Activated naive CD8-positive, alpha-beta T cell (primary cell): ENCODE results near the gene ST8SIA5.

Source experiments
- H3K27ac Mint-ChIP-seq: one replicate; pipeline ENCODE4 v1.8.0; 2021; ENCODE audit warnings: mixed read lengths
- H3K27me3 Mint-ChIP-seq: one replicate; pipeline ENCODE4 v1.8.0; 2021; ENCODE audit warnings: mixed read lengths
- H3K36me3 Mint-ChIP-seq: one replicate; pipeline ENCODE4 v1.8.0; 2021; ENCODE audit warnings: mixed read lengths
- H3K4me1 Mint-ChIP-seq: one replicate; pipeline ENCODE4 v1.8.0; 2021; ENCODE audit warnings: low read depth, mixed read lengths
- H3K4me3 Mint-ChIP-seq: one replicate; pipeline ENCODE4 v1.8.0; 2021; ENCODE audit warnings: mild to moderate bottlenecking, mixed read lengths
- H3K9me3 Mint-ChIP-seq: one replicate; pipeline ENCODE4 v1.8.0; 2021; ENCODE audit warnings: low read depth, mixed read lengths

ST8SIA5 gene

DNA sequence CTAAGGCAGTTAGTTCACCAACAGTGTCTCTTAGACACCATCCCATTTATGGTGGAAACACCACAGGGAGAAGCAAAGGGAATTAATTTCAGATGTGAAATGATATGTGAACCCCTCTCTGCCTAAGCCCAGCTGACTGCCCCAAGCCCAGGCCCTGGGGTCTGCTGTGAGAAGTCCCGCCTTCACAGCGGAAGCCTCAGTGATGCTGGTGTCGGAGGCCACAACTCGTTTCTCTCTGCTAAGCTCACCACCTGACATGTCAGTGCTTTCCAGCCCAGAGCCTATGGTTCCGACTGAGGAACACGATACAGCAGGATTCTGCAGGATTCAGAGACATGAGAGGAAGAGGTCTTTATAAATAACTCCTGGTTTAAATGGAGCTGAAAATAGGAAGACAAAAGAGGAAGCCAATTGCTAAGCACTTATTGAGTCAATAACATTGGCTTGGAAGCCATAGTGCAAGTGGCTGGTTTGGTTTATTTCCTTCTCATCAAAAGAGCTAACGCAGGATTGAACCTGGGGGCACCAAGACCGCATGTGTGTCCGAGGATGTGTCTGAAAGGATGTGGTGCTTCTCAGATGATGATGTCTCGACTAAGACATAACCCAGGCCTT lies 78.0 kb downstream of the ST8SIA5 start:
- no peak overlapping the region for H3K4me3 Mint-ChIP-seq
- no peaks in the 10 kb centered on the region for H3K36me3 Mint-ChIP-seq
- H3K27ac Mint-ChIP-seq = no peak overlapping the region

DNA sequence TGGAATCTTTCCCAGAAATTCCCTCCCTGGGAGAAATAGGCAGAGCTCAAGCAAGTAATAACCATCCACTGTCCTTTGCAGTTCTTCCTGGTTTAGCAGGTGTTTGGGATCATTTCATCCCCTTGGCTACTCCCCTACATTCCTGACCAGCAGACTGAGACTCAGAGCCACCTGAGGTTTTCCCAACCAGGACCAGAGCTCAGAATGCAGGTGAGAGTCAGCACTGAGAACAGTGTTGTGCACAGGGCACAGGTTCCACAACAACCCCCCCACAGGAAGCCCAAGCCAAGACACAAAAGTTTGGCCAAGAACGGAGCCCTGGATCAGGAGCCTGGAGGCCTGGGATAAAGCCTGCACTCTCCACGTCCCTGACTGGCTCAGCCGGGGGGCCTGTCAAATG lies 78.8 kb downstream of the ST8SIA5 start:
- H3K9me3 Mint-ChIP-seq = no peaks in the 10 kb centered on the region
- peaks cover 6% of the 10 kb centered on the region for H3K4me1 Mint-ChIP-seq
- H3K27ac Mint-ChIP-seq = no peak overlapping the region
- H3K27me3 Mint-ChIP-seq = no peaks in the 10 kb centered on the region
- no peak overlapping the region for H3K4me3 Mint-ChIP-seq
- no peaks in the 10 kb centered on the region for H3K36me3 Mint-ChIP-seq

More for the DNA sequence above, 78.0 kb downstream of the ST8SIA5 start:
- Mint-ChIP-seq H3K4me1 (peaks cover 1% of the 10 kb centered on the region), H3K27me3 (no peaks in the 10 kb centered on the region), H3K9me3 (no peaks in the 10 kb centered on the region)

GRCh38 chr18:46677611-46678010 lies 79.2 kb downstream of the ST8SIA5 start:
- Mint-ChIP-seq H3K27me3 (no peaks in the 10 kb centered on the region), H3K27ac (no peak overlapping the region), H3K36me3 (no peaks in the 10 kb centered on the region), H3K9me3 (no peaks in the 10 kb centered on the region), H3K4me1 (peaks cover 11% of the 10 kb centered on the region), H3K4me3 (no peak overlapping the region)

DNA sequence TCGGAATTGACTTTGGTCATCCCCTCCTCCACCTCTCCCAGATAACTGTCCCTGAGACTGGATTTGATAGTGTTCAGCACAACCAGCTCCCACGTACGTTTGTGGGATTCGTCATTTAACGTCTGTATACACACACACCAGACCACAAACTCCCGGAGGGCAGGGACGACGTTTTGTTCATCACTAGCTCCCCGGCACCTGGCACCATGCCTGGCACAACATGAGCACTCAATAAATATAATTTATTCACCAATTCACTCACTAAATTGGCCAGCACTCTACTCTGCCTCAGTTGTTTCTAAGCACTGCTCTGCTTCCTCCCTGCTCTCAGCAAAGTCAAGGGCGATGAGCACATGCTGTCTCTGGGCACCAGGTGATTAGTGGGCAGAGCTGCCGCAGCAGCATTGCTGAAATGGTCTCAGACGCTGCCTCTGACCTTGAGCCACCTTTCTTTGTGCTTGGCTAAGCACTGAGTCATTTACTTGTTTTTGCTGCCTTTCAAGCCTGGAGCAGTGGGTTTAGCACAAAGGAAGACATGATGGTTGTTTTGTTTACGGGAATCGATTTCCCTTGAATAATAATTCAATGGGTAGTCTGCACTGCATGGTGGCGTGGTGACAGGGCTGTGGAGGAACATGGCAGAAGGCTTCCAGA lies 80.5 kb downstream of the ST8SIA5 start:
- Mint-ChIP-seq H3K27ac (no peak overlapping the region), H3K9me3 (no peaks in the 10 kb centered on the region), H3K4me1 (peaks cover 22% of the 10 kb centered on the region), H3K27me3 (no peaks in the 10 kb centered on the region), H3K4me3 (no peak overlapping the region), H3K36me3 (no peaks in the 10 kb centered on the region)

- Mint-ChIP-seq H3K27ac (no peak overlapping the region), H3K36me3 (no peaks in the 10 kb centered on the region), H3K9me3 (no peaks in the 10 kb centered on the region), H3K27me3 (no peaks in the 10 kb centered on the region), H3K4me1 (peaks cover 25% of the 10 kb centered on the region), H3K4me3 (no peak overlapping the region)
Observed at GRCh38 chr18:46675112-46675511, 81.7 kb downstream of the ST8SIA5 start.

DNA sequence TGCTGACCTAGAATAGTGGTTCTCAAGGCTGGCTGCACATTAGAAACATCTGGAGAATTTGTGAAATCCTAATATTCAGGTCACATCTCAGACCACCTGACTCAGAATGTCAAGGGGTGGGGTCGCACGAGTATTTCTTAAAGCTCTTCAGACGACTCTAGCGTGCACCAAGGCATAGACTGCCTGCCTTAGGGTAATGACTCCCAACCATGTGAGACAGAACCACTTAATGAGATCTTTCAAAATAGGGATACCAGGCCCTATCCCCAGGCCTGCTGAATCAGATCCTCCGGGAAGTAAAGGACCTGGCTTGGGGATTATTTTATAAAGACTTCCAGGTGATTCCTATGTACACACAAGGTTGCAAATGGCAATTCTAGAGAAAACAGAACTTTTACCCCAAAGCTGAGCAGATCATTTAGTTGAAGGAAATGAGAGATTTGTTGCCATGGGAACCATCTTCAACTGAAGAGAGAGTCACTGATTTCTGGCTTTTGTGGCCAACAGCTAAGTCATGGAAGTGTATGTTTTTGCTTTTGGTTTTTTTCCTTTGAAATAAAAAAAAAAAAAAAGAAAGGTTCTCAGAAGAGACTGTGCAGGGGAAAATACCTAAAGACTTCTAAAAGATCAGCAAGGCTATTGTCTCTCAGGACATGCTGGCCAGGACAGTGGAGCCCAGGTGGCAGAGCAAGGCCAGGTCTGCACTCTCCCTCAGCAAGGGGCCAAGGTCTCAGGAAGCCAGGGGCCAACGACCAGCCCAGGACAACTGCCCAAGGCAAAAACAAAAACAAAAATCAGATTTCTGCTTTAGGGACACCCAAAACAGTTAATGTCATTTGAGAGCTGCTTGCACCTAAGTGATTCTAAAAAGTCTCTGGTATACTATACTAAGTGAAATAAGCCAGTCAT lies 84.5 kb downstream of the ST8SIA5 start:
- Mint-ChIP-seq H3K27ac (peak overlapping the region; percentile 34), H3K36me3 (no peaks in the 10 kb centered on the region), H3K27me3 (no peaks in the 10 kb centered on the region), H3K9me3 (no peaks in the 10 kb centered on the region), H3K4me3 (no peak overlapping the region), H3K4me1 (peaks cover 25% of the 10 kb centered on the region)

DNA sequence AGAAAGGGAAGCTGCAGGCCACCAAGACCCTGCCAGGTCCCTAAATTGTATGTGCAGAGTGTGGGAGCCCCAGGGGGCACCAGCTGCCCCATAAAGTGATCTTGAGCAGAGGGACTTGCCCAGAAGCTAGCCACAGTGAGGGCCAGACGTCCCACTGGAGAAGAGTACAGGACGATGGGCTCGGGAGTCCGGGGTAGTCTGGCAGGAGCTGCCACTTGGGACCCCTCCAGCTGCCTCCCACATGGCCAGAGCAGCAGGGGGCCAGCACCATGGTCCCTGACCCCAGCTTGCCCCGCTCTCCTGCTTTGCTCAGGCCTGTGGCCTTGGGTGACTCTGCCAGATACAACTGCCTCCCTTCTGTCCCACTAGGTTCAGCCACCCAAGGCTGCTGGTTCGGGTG lies 88.2 kb downstream of the ST8SIA5 start:
- no peak overlapping the region for H3K4me3 Mint-ChIP-seq
- H3K4me1 Mint-ChIP-seq = peaks cover 23% of the 10 kb centered on the region
- H3K27me3 Mint-ChIP-seq = no peaks in the 10 kb centered on the region
- H3K36me3 Mint-ChIP-seq = no peaks in the 10 kb centered on the region
- H3K27ac Mint-ChIP-seq = no peak overlapping the region
- no peaks in the 10 kb centered on the region for H3K9me3 Mint-ChIP-seq

DNA sequence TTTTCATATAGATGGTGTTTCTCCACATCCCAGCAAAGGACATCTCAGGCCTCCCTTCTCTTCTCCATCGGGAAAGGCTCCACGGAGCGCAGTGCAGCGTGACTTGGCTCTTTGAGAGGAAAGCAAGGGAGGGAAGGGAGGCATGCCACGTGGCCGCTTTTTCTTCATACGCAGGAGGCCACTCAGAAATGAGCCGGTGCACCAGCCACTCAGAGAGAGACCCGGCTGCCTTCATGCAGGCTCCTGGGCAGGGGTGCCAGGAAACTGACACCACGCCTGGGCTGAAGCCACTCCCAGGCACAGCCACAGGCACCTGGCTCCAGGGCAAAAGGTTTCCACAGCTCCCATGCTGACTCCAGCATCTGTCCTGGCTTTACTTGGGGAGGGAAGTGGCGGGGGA lies 88.7 kb downstream of the ST8SIA5 start:
- Mint-ChIP-seq H3K27ac (no peak overlapping the region), H3K27me3 (no peaks in the 10 kb centered on the region), H3K9me3 (no peaks in the 10 kb centered on the region), H3K4me1 (peaks cover 20% of the 10 kb centered on the region), H3K36me3 (no peaks in the 10 kb centered on the region), H3K4me3 (no peak overlapping the region)

- Mint-ChIP-seq H3K9me3 (no peaks in the 10 kb centered on the region), H3K4me1 (no peaks in the 10 kb centered on the region), H3K27me3 (no peaks in the 10 kb centered on the region), H3K27ac (no peak overlapping the region), H3K4me3 (no peak overlapping the region), H3K36me3 (no peaks in the 10 kb centered on the region)
Observed at GRCh38 chr18:46663539-46663938, 93.3 kb downstream of the ST8SIA5 start.

DNA sequence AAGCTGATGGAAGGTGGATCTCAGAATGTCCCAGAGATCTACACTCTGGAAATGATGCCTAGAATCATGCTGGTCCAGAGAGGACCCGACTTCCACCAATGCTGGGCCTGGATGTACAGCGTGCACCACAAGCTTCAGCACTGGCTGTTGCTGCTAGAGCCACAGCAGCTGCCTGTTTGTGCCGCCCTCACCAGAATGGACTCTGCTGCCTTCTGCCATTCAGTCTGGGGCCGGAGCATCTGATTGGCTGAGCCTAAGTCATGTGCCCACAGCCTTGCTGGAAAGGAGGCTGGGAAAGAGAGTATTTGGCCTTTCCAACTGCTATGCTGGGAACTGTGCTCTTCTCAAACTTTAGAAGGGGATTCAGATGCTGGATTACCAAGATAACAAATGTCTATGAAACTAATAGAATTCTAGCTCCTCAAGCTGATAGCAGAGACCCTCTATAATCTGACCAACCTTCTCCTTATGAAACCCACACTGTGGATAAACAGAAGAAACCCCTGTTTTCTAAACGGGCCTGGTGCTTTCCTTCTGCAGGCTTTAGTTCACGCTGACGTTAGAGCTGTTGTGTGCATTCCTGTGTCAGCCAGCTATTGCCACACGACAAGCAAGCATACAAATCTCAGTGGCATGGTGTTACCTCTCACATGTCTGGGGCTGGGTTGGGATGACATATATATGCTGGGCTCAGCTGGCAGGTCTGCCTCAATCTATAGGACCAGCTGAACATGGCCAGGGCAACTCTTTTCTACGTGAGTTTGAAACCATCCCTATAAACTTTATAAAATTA lies 95.7 kb downstream of the ST8SIA5 start:
- no peaks in the 10 kb centered on the region for H3K27me3 Mint-ChIP-seq
- peaks cover 2% of the 10 kb centered on the region for H3K4me1 Mint-ChIP-seq
- no peaks in the 10 kb centered on the region for H3K9me3 Mint-ChIP-seq
- H3K4me3 Mint-ChIP-seq = no peak overlapping the region
- no peak overlapping the region for H3K27ac Mint-ChIP-seq
- no peaks in the 10 kb centered on the region for H3K36me3 Mint-ChIP-seq

- Mint-ChIP-seq H3K27me3 (no peaks in the 10 kb centered on the region), H3K27ac (no peak overlapping the region), H3K4me1 (peaks cover 2% of the 10 kb centered on the region), H3K4me3 (no peak overlapping the region), H3K36me3 (no peaks in the 10 kb centered on the region), H3K9me3 (no peaks in the 10 kb centered on the region)
Observed at GRCh38 chr18:46659484-46659883, 97.4 kb downstream of the ST8SIA5 start.

GRCh38 chr18:46657115-46657955 lies 99.5 kb downstream of the ST8SIA5 start, which contains the start of gene LOXHD1:
LOXHD1 (minus strand) TSS chr18:46657220; CDS start chr18:46657033, 187 bp downstream.
- H3K27ac Mint-ChIP-seq = no peak within 1 kb of the TSS

GRCh38 chr18:46656326-46657114 lies 100.3 kb downstream of the ST8SIA5 start:
- Mint-ChIP-seq H3K9me3 (no peaks in the 10 kb centered on the region), H3K27ac (no peak overlapping the region), H3K27me3 (no peaks in the 10 kb centered on the region), H3K4me3 (no peak overlapping the region), H3K36me3 (no peaks in the 10 kb centered on the region), H3K4me1 (peaks cover 2% of the 10 kb centered on the region)

More at GRCh38 chr18:46657115-46657955, 99.5 kb downstream of the ST8SIA5 start, which contains the start of gene LOXHD1:
- Mint-ChIP-seq H3K36me3 (no peaks in the 10 kb centered on the region), H3K27me3 (no peaks in the 10 kb centered on the region), H3K4me1 (peaks cover 2% of the 10 kb centered on the region), H3K4me3 (no peak within 1 kb of the TSS), H3K9me3 (no peaks in the 10 kb centered on the region)
